ENCODE data around the gene TGFBR3.

TGFBR3 gene

DNA sequence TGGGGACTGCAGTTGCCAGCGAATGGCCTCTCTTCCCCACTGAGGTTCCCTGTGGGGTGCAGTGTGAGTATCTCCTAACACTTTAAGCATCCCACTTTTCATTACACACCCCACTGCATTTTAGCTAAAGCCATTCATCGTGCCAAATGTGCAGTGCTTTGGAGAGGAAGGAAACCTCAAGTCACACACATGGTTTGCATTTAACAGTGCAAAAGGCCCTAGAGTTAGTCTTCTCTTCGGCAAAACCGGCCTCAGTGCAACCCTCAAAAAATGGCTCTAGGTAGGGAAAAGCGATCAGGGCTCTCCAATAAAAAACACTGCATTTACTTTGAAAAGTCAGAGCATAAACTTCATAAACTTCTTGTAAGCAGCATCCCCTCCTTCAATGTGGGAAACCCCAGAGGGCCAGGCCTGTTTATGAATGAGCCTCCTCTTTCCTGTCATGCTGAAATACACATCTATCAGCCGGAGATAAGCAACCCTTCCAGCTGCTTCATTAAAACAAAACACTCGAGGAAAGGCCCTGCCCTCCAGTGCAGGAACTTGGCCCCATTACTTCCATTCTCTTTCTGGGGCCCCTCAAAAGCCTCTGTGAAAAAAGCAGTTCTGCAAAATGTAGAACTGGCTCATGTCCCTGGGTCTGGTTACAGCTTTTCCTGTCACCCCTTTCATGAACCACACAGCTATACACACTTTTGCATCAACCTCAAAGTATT lies 201.3 kb downstream of the TGFBR3 start:
- H3K27me3 ChIP-seq (ENCODE audit: low read length), result no peaks in the 10 kb centered on the region
- no peaks in the 10 kb centered on the region for H3K36me3 ChIP-seq (ENCODE audit: low read length)
- H3K9me3 ChIP-seq (ENCODE audit: insufficient read depth, low read length), result no peaks in the 10 kb centered on the region
- TF ChIP-seq, protein P1, sequence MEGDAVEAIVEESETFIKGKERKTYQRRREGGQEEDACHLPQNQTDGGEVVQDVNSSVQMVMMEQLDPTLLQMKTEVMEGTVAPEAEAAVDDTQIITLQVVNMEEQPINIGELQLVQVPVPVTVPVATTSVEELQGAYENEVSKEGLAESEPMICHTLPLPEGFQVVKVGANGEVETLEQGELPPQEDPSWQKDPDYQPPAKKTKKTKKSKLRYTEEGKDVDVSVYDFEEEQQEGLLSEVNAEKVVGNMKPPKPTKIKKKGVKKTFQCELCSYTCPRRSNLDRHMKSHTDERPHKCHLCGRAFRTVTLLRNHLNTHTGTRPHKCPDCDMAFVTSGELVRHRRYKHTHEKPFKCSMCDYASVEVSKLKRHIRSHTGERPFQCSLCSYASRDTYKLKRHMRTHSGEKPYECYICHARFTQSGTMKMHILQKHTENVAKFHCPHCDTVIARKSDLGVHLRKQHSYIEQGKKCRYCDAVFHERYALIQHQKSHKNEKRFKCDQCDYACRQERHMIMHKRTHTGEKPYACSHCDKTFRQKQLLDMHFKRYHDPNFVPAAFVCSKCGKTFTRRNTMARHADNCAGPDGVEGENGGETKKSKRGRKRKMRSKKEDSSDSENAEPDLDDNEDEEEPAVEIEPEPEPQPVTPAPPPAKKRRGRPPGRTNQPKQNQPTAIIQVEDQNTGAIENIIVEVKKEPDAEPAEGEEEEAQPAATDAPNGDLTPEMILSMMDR (IDR thresholded peaks at IDR 0.05; ENCODE audit: insufficient read depth, low read length, poor library complexity, severe bottlenecking), result no peak
- no peak for TF ChIP-seq EZH2phosphoT487 (conservative IDR thresholded peaks at IDR 0.05; ENCODE audit: low read length)
- H3K79me2 ChIP-seq (ENCODE audit: insufficient read depth, low read length), result no peaks in the 10 kb centered on the region
- H3K4me3 ChIP-seq (ENCODE audit: insufficient read depth, low read length, poor library complexity, severe bottlenecking), result no peak overlapping the region
- no peak overlapping the region for H3K9ac ChIP-seq (ENCODE audit: low read length)
- H4K20me1 ChIP-seq (ENCODE audit: low read depth, low read length), result no peaks in the 10 kb centered on the region
- no peak overlapping the region for H3K27ac ChIP-seq (ENCODE audit: low read depth, low read length)
- no peaks in the 10 kb centered on the region for H3K9me2 ChIP-seq (replicated peaks; ENCODE audit: insufficient read depth, low read length)
- H2AFZ ChIP-seq (ENCODE audit: low read depth, low read length, severe bottlenecking), result no peak overlapping the region
- no peaks in the 10 kb centered on the region for H3F3A ChIP-seq (ENCODE audit: insufficient read depth)
- no peak overlapping the region for H3K4me2 ChIP-seq (ENCODE audit: low read depth, low read length, poor library complexity, severe bottlenecking)

DNA sequence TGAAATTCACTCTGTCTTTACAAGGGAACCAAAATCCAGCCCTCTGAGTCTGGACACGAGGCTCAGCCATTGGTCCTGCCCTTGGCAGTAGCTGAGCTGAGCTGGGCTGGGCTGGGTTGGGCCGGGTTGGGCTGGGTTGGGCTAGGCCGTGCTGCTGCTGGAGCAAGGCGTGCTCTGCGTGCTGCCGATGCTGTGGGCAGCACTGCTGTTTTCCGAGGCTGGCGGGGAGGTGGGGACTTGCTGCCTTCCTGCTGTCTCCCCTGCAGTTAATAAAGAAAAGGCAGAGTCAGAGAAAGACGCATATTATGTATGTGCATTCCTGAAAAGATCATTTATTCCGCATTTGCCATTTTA lies 202.4 kb downstream of the TGFBR3 start:
- no peak overlapping the region for H3K4me2 ChIP-seq (ENCODE audit: low read depth, low read length, poor library complexity, severe bottlenecking)
- no peak overlapping the region for H3K4me3 ChIP-seq (ENCODE audit: insufficient read depth, low read length, poor library complexity, severe bottlenecking)
- H4K20me1 ChIP-seq (ENCODE audit: low read depth, low read length), result no peaks in the 10 kb centered on the region
- TF ChIP-seq EZH2phosphoT487 (conservative IDR thresholded peaks at IDR 0.05; ENCODE audit: low read length), result no peak
- TF ChIP-seq, protein P1 (IDR thresholded peaks at IDR 0.05; ENCODE audit: insufficient read depth, low read length, poor library complexity, severe bottlenecking), result no peak
- no peaks in the 10 kb centered on the region for H3K79me2 ChIP-seq (ENCODE audit: insufficient read depth, low read length)
- no peaks in the 10 kb centered on the region for H3K9me2 ChIP-seq (replicated peaks; ENCODE audit: insufficient read depth, low read length)
- H3F3A ChIP-seq (ENCODE audit: insufficient read depth), result no peaks in the 10 kb centered on the region
- H3K27me3 ChIP-seq (ENCODE audit: low read length), result no peaks in the 10 kb centered on the region
- H3K27ac ChIP-seq (ENCODE audit: low read depth, low read length), result no peak overlapping the region
- no peak overlapping the region for H3K9ac ChIP-seq (ENCODE audit: low read length)
- H3K9me3 ChIP-seq (ENCODE audit: insufficient read depth, low read length), result no peaks in the 10 kb centered on the region
- H2AFZ ChIP-seq (ENCODE audit: low read depth, low read length, severe bottlenecking), result no peak overlapping the region
- no peaks in the 10 kb centered on the region for H3K36me3 ChIP-seq (ENCODE audit: low read length)

- H4K20me1 ChIP-seq (ENCODE audit: low read depth, low read length), result no peaks in the 10 kb centered on the region
- no peaks in the 10 kb centered on the region for H3K36me3 ChIP-seq (ENCODE audit: low read length)
- no peak overlapping the region for H3K4me2 ChIP-seq (ENCODE audit: low read depth, low read length, poor library complexity, severe bottlenecking)
- TF ChIP-seq EZH2phosphoT487 (conservative IDR thresholded peaks at IDR 0.05; ENCODE audit: low read length), result no peak
- TF ChIP-seq, protein P1 (IDR thresholded peaks at IDR 0.05; ENCODE audit: insufficient read depth, low read length, poor library complexity, severe bottlenecking), result no peak
- H3K9ac ChIP-seq (ENCODE audit: low read length), result no peak overlapping the region
- no peaks in the 10 kb centered on the region for H3F3A ChIP-seq (ENCODE audit: insufficient read depth)
- no peaks in the 10 kb centered on the region for H3K79me2 ChIP-seq (ENCODE audit: insufficient read depth, low read length)
- H3K4me3 ChIP-seq (ENCODE audit: insufficient read depth, low read length, poor library complexity, severe bottlenecking), result no peak overlapping the region
- H3K27me3 ChIP-seq (ENCODE audit: low read length), result no peaks in the 10 kb centered on the region
- H3K9me2 ChIP-seq (replicated peaks; ENCODE audit: insufficient read depth, low read length), result no peaks in the 10 kb centered on the region
- no peaks in the 10 kb centered on the region for H3K9me3 ChIP-seq (ENCODE audit: insufficient read depth, low read length)
- no peak overlapping the region for H2AFZ ChIP-seq (ENCODE audit: low read depth, low read length, severe bottlenecking)
- no peak overlapping the region for H3K27ac ChIP-seq (ENCODE audit: low read depth, low read length)
Observed at GRCh38 chr1:91682882-91683597, 202.9 kb downstream of the TGFBR3 start.
